Muscle of back (tissue), 13 donors: ENCODE data around the gene CRYGB. TPM values are rescaled to one million over a fixed set of nuclear protein-coding genes. Genes with fewer than 3 reads are reported as not detected.

Experiments
- DNase-seq, 3 donors: peaks; one replicate each; pipeline versions ENCODE4 v3.0.0 to v3.0.0-alpha.2; 2013
- long read RNA-seq, 9 donors: transcript quantifications; one replicate each; lab custom pipeline, GENCODE V29; 2026
- polyA plus RNA-seq, 10 donors: library from polyadenylated mRNA; unstranded; fragments of 120-200 nt; gene quantifications; one replicate each; pipeline ENCODE4 v1.2.1, GENCODE V29; 2013; ENCODE audit not compliant: insufficient read length in 10 of 10

The CRYGB gene
- polyA plus RNA-seq = not detected
- long read RNA-seq, donor 1 = 0 reads
- long read RNA-seq, donor 2 = 0 reads
- long read RNA-seq, donor 3 = 0 reads
- long read RNA-seq, donor 4 = 0 reads
- long read RNA-seq, donor 5 = 0 reads
- long read RNA-seq, donor 6 = 0 reads
- long read RNA-seq, donor 7 = 0 reads
- long read RNA-seq, donor 8 = 0 reads
- long read RNA-seq, donor 9 = 0 reads

- DNase-seq = no peak
Observed at GRCh38 chr2:208146006-208146405, at the start of gene CRYGB. Gene CRYGB, minus strand, starts transcription at chr2:208146158. Its CDS starts 38 bp downstream, at chr2:208146120.

GRCh38 chr2:208195531-208195930, 49.6 kb upstream of the CRYGB start:
- DNase-seq = no peak

- DNase-seq = no peak
Observed at GRCh38 chr2:208192611-208193236, 46.8 kb upstream of the CRYGB start.

GRCh38 chr2:208189810-208190503, 44.0 kb upstream of the CRYGB start, which contains the start of gene C2orf80:
Gene C2orf80, minus strand, starts transcription at chr2:208190030. Its CDS starts 3,044 bp downstream, at chr2:208186986.
- no peak for DNase-seq

- no peak for DNase-seq
Observed at GRCh38 chr2:208189069-208189809, 43.3 kb upstream of the CRYGB start.

- DNase-seq = no peak
Observed at GRCh38 chr2:208186893-208187292, 40.9 kb upstream of the CRYGB start.

- DNase-seq = no peak
Observed at GRCh38 chr2:208186465-208186864, 40.5 kb upstream of the CRYGB start.

GRCh38 chr2:208183972-208184705, 38.2 kb upstream of the CRYGB start:
- DNase-seq = no peak

GRCh38 chr2:208183526-208183925, 37.6 kb upstream of the CRYGB start:
- DNase-seq = no peak

GRCh38 chr2:208182835-208183234, 36.9 kb upstream of the CRYGB start:
- DNase-seq = peak in 1 of 3 donors; percentile 34

GRCh38 chr2:208179028-208179609, 33.2 kb upstream of the CRYGB start:
- no peak for DNase-seq

- no peak for DNase-seq
Observed at GRCh38 chr2:208175840-208176153, 29.8 kb upstream of the CRYGB start.

GRCh38 chr2:208175069-208175839, 29.3 kb upstream of the CRYGB start:
- peak; percentile 71 to 88 (median 82) for DNase-seq

GRCh38 chr2:208174144-208174543, 28.2 kb upstream of the CRYGB start:
- DNase-seq = no peak

- peak in 2 of 3 donors; percentile 6 to 18 for DNase-seq
Observed at GRCh38 chr2:208172125-208172524, 26.2 kb upstream of the CRYGB start.

GRCh38 chr2:208164951-208165755, 19.2 kb upstream of the CRYGB start:
- no peak for DNase-seq

- no peak for DNase-seq
Observed at GRCh38 chr2:208163489-208163888, 17.5 kb upstream of the CRYGB start, which contains the start of gene CRYGA. Gene CRYGA, minus strand, starts transcription at chr2:208163589. Its CDS starts 33 bp downstream, at chr2:208163556.

GRCh38 chr2:208156439-208156838, 10.5 kb upstream of the CRYGB start:
- no peak for DNase-seq

- no peak for DNase-seq
Observed at GRCh38 chr2:208153156-208153555, 7.2 kb upstream of the CRYGB start.
